Ishikawa (cell line): ENCODE data around the gene BBS10.

Experiments used
- CEBPB ChIP-seq: IDR thresholded peaks from 2 replicates; pipeline ENCODE4 v1.6.1; 2012
- CREB1 ChIP-seq: IDR thresholded peaks from 2 replicates; pipeline ENCODE4 v1.6.1; 2012; ENCODE audit warnings: low read depth
- EGR1 ChIP-seq: IDR thresholded peaks from 2 replicates; pipeline ENCODE4 v1.6.1; 2012
- EP300 ChIP-seq: IDR thresholded peaks from 2 replicates; pipeline ENCODE4 v1.6.1; 2012; ENCODE audit warnings: borderline replicate concordance
- FOXM1 ChIP-seq: IDR thresholded peaks from 2 replicates; pipeline ENCODE4 v1.6.1; 2012; ENCODE audit warnings: low read depth, borderline replicate concordance
- NFIC ChIP-seq: IDR thresholded peaks from 2 replicates; pipeline ENCODE4 v1.6.1; 2012
- RAD21 ChIP-seq: IDR thresholded peaks from 2 replicates; pipeline ENCODE4 v1.6.1; 2012; ENCODE audit warnings: low read depth
- TAF1 ChIP-seq: IDR thresholded peaks from 2 replicates; pipeline ENCODE4 v1.6.1; 2012; ENCODE audit warnings: low read depth, mild to moderate bottlenecking
- TCF12 ChIP-seq: IDR thresholded peaks from 2 replicates; pipeline ENCODE4 v1.6.1; 2012; ENCODE audit warnings: low read depth
- TEAD4 ChIP-seq: IDR thresholded peaks from 2 replicates; pipeline ENCODE4 v1.6.1; 2012
- USF1 ChIP-seq: IDR thresholded peaks from 2 replicates; pipeline ENCODE4 v1.6.1; 2012
- YY1 ChIP-seq: IDR thresholded peaks from 2 replicates; pipeline ENCODE4 v1.6.1; 2012; ENCODE audit warnings: low read depth
- ZBTB7A ChIP-seq: IDR thresholded peaks from 2 replicates; pipeline ENCODE4 v1.6.1; 2012; ENCODE audit warnings: low read depth
- TF ChIP-seq, protein P1 (sequence below): IDR thresholded peaks from 2 replicates; pipeline ENCODE4 v1.6.1; 2012; ENCODE audit warnings: low read depth, mild to moderate bottlenecking
- TF ChIP-seq, protein P2 (sequence below): IDR thresholded peaks from 2 replicates; pipeline ENCODE4 v1.6.1; 2012

The BBS10 gene

GRCh38 chr12:76316468-76316867 lies 31.7 kb downstream of the BBS10 start:
- TF ChIP-seq TAF1: no peak
- TF ChIP-seq CEBPB: no peak
- TF ChIP-seq ZBTB7A: no peak
- TF ChIP-seq, protein P1, sequence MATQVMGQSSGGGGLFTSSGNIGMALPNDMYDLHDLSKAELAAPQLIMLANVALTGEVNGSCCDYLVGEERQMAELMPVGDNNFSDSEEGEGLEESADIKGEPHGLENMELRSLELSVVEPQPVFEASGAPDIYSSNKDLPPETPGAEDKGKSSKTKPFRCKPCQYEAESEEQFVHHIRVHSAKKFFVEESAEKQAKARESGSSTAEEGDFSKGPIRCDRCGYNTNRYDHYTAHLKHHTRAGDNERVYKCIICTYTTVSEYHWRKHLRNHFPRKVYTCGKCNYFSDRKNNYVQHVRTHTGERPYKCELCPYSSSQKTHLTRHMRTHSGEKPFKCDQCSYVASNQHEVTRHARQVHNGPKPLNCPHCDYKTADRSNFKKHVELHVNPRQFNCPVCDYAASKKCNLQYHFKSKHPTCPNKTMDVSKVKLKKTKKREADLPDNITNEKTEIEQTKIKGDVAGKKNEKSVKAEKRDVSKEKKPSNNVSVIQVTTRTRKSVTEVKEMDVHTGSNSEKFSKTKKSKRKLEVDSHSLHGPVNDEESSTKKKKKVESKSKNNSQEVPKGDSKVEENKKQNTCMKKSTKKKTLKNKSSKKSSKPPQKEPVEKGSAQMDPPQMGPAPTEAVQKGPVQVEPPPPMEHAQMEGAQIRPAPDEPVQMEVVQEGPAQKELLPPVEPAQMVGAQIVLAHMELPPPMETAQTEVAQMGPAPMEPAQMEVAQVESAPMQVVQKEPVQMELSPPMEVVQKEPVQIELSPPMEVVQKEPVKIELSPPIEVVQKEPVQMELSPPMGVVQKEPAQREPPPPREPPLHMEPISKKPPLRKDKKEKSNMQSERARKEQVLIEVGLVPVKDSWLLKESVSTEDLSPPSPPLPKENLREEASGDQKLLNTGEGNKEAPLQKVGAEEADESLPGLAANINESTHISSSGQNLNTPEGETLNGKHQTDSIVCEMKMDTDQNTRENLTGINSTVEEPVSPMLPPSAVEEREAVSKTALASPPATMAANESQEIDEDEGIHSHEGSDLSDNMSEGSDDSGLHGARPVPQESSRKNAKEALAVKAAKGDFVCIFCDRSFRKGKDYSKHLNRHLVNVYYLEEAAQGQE: no peak
- TF ChIP-seq NFIC: no peak
- no peak for TF ChIP-seq EP300
- TF ChIP-seq USF1: no peak
- no peak for TF ChIP-seq YY1
- no peak for TF ChIP-seq TEAD4
- no peak for TF ChIP-seq EGR1
- TF ChIP-seq RAD21: no peak
- TF ChIP-seq CREB1: no peak
- TF ChIP-seq TCF12: no peak
- TF ChIP-seq, protein P2, sequence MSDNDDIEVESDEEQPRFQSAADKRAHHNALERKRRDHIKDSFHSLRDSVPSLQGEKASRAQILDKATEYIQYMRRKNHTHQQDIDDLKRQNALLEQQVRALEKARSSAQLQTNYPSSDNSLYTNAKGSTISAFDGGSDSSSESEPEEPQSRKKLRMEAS: no peak
- no peak for TF ChIP-seq FOXM1

GRCh38 chr12:76313299-76313698 lies 34.9 kb downstream of the BBS10 start:
- TF ChIP-seq ZBTB7A (no peak), TCF12 (no peak), CEBPB (no peak), USF1 (no peak), TAF1 (no peak), TEAD4 (no peak), CREB1 (no peak), RAD21 (no peak), NFIC (no peak), FOXM1 (no peak), YY1 (no peak), EP300 (no peak), EGR1 (no peak)
- TF ChIP-seq, protein P1: no peak
- TF ChIP-seq, protein P2: no peak

GRCh38 chr12:76312315-76312714 lies 35.9 kb downstream of the BBS10 start:
- TF ChIP-seq, protein P1: no peak
- TF ChIP-seq CREB1 (no peak), YY1 (no peak), FOXM1 (no peak), EGR1 (no peak), NFIC (no peak)
- TF ChIP-seq, protein P2: no peak

DNA sequence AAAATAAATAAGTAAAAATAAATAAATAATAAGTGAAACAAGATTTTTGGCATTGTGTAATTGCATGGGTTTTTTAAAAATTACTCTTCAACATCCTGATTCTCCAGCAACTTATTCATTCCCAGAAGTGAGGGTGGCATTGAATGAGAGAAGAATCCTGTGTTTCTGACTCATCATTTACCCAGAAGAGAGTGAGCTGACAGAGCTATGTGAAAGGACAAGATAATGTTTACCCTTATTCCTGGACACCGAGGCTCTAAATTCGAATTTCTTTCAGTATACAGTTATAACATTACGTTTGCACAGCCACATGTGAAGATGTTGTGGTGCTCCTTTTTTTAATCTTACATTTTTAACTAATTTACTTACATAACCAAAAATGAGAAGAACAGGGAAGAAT lies 36.4 kb downstream of the BBS10 start:
- TF ChIP-seq TAF1: no peak
- TF ChIP-seq USF1: no peak
- no peak for TF ChIP-seq ZBTB7A
- TF ChIP-seq, protein P1: no peak
- TF ChIP-seq, protein P2: no peak
- no peak for TF ChIP-seq NFIC
- TF ChIP-seq TEAD4: no peak
- TF ChIP-seq EGR1: no peak
- TF ChIP-seq CREB1: no peak
- no peak for TF ChIP-seq FOXM1
- TF ChIP-seq EP300: no peak
